COR-L47 (cell line): ENCODE measurements around the gene RAPGEF2.
"Not testable (repeated sequence)": the region's sequence is repeated elsewhere in the genome, so short reads cannot be mapped to it uniquely, and the experiment has no call there.

Experiments used
- DNase-seq: peaks from one replicate; lab custom pipeline; 2025; lab: John Stamatoyannopoulos, UW

Gene RAPGEF2

DNA sequence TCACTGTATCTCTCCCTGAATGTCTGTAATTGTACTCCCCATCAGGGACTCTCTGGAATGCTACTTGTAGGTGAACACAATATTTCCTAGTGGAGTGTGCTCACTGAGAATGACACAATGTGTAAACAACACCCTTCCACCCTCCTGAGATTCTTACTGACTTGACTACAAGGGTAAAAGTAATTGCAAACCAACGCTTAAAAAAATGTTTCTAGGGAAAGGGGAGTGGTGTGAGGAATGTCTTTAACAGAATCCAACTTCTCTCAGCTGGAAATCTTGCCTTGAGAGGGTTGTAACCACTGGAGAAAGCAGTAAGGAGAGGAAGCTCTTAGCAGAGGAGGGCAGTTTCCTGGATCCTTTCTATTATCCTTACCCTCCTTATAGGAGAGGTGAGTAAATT lies 5.1 kb upstream of the RAPGEF2 start:
- DNase-seq, result no peak

DNA sequence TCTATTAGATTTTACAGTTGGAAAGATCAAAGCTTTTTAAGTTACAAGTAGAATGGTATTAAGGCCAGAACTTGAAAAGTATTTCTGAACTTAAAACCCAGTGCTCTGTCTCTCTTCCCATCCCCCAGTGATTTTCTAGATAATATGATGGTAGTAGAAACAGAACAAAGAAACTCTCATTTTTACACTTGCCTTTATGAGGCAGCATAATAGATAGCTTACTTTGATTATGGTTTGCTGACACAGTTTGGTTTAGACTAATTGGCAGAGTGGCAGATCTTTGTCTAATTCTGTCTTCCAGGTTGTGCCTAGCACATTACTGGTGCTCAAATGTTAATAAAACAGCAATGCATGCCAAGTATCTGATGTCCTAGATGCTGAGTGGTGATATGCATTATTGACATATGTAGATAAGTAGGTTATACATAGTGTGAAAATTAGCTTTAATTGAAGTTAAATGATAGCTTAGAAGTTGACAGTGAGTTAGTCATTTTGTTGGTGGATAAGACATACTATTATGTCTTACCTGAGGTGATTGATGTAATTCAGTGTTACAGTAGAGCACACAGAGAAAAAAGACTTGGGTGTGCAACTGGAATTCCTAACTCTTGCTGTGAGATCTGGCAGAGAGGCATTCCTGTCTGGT lies 4.3 kb upstream of the RAPGEF2 start:
- DNase-seq, result peak; percentile 84

DNA sequence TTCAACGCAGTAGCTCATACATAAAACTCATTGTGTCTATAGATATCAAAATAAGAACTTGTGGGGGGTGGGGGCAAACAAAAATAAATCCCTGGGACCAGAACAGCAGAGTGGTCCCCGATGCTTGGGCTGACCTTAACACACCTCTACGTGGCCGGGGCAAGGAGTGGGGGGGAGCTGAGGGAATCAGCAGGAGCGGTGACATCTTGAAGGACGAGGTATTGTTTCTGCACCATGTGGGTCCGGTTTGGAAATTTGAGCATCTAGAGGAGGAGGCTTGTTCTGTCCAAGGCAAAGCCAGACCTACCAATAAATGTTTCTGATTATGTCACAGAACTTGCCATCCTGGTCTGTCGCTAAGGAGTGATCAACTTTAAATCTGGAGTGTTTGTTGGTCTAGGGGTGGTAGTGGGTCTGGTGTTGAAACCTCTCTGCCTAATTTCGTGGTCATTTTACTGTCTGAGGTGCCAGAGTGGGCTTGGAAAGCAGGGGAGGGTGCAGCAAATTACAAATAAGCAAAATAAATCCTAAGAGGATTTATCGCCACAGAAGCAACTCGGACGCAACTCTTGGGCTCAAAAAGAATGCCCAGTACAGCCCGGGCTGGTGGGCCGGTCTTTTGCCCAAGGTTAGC lies 774 bp upstream of the RAPGEF2 start:
- no peak for DNase-seq

- DNase-seq, result peak; percentile 48
Measured at GRCh38 chr4:159103384-159103990, 608 bp downstream of the RAPGEF2 start.

DNA sequence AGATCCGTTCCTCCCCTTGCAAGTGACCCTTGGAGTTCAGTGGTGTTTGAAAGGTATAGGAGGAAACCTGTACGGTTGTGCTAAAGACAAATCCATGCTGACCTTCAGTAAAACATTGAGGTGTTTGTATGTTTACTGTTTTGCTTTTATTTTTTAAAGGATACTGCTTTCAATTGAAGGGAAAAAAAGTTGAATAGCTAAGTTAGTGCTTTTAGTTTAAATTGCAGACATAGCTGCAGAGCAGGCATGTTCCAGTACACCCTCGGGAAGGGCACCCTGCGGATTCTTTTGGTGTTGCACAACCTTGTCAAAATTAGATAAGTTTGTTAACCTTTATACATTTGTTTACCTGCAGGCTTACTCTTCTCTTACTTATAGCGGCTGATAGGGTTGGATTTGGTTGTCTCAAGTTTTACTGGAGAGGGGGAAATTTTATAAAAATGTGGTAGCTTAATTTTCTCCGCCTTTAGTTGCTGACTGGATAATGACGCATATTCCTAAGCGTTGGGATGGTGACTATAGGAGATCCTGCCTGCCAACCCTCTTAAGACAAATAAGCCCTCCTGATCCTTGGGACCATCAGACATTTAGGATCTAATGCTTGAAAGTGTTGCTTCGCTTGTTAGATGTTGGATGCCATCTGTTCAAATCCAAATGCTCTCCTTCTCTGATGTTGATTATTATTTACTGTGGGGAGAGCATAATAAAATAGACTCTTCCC lies 2.0 kb downstream of the RAPGEF2 start:
- peak; percentile 24 for DNase-seq

DNA sequence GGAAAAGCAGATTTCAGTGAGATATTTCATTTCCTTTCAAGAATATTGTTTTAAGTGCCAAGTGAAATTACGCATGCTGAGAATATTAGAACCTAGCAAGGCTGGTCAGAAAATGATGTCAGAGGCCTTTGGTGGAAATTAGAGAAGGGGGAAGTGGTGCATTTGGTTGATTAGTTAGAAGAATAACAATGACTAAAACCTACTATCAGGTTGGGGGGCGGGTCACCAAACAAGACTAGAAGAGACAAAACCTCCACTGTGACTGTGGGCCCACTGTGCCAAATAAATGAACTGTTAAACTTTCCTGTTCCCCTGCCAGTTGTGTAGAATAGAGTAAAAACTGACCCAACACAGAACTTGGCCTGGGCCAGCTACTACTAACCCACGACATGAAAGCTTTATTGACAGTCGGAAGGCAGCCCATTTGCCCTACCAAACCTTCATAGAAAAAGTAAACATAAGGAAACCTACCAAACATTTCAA lies 2.9 kb downstream of the RAPGEF2 start:
- DNase-seq, result no peak

GRCh38 chr4:159106636-159107035 lies 3.8 kb downstream of the RAPGEF2 start:
- DNase-seq, result no peak

GRCh38 chr4:159107203-159107925 lies 4.5 kb downstream of the RAPGEF2 start:
- no peak for DNase-seq

DNA sequence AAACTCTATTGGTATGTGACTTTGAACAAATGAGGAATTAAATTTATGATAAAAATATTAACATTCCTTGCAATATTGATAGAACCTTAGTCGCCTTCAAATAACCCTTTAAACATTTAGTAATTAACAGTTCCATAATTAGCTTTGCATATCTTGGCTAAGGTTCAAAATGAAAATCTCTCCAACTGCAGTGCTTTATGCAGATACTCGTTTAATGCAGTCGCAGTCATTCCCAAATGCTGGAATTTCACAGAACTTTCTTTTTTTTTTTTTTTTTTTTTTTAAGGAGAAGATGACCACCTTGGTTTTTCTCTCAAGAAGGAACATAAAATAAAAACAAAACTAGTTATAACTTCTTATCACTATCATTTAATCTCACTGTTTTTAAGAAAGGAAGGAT lies 5.2 kb downstream of the RAPGEF2 start:
- no peak for DNase-seq

DNA sequence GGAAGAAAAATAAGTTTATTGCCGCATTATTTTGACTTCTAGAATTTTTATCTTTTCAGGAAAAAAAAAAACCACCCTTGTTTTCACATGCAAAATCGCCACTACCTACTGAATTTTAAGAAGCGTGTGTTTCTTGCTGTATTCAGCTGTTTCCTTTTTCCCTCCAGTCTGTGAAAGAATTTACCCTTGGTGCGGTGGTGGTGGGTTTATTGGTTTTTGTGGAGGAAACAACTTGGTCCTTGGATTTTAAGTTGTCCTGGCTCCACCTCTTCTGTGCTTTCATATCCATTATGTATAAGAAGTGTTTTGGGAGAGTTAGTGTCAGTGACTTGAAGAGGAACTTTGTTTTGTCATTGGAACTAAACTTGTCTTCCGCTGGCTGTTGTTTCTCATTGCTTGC lies 8.1 kb downstream of the RAPGEF2 start:
- no peak for DNase-seq

DNA sequence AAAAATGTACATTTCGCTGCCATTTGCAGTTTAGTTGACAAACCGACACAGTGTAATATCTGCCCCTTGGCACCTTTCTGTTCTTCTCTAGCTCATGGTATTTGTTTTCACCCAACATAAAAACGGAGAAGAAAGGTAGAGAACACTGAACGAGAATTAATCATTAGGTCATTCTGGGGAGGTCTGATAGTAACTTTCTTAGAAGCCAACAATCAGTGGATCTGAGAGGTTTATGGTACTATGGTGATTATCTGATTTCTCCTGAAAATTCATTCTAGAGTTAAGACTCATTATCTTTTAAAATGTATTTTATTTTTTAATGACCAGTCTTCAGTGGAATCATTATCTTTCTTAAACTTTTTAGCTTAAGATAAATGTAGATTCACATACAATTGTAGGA lies 8.5 kb downstream of the RAPGEF2 start:
- DNase-seq, result no peak

DNA sequence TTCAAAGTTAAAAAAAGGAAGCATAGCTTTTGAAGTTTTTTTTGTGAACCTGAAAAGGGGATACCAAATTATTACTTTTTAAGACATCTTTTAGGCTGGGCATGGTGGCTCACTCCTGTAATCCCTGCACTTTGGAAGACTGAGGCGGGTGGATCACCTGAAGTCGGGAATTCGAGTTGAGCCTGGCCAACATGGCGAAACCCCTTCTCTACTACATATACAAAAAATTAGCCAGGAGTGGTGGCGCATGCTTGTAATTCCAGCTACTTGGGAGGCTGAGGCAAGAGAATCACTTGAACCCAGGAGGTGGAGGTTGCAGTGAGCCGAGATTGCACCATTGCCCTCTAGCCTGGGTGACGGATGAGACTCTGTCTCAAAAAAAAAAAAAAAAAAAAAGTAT lies 10.5 kb downstream of the RAPGEF2 start:
- not testable (repeated sequence) for DNase-seq

- DNase-seq, result not testable (repeated sequence)
Measured at GRCh38 chr4:159116098-159116497, 13.2 kb downstream of the RAPGEF2 start.

DNA sequence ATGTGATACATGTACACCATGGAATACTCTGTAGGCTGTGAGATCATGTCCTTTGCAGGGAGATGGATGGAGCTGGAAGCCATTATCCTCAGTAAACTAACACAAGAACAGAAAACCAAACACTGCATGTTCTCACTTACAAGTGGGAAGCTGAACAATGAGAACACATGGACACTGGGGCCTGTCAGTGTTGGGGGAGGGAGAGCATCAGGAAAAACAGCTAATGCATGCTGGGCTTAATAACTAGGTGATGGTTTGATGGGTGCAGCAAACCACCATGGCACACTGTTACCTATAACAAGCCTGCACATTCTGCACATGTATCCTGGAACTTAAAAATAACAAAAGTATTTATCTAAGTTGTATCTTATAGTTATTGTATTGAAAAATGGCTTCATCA lies 13.8 kb downstream of the RAPGEF2 start:
- not testable (repeated sequence) for DNase-seq

DNA sequence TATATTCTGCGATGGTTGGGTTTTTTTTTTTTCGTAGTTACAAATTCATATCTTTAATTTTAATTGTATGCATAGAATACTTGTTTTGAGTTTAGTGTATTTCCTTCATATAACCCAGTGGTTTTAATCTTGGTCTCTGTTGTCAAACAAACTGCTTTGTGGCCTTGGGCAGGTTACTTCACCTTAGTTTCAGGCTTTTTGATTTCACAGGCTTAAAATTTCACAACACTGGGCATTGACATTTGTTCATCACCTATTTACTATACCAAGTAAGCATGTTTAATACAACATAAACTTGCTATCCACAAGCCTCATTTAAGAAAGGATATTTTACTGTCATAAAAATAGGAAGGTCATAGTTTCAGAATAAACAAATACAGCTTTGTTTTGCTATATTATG lies 14.7 kb downstream of the RAPGEF2 start:
- no peak for DNase-seq

DNA sequence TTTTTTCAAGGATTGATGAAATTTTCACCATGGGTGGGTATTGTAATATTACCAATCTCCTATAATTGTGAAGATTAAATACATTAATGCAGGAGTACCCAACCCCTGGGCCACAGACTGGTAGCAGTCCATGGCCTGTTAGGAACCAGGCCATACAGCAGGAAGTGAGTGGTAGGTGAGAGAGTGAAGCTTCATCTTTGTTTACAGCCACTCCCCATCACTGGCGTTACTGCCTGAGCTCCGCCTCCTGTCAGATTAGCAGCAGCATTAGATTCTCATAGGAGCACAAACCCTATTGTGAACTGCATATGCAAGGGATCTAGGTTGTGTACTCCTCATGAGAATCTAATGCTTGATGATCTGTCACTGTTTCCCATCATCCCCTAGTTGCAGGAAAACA lies 15.1 kb downstream of the RAPGEF2 start:
- no peak for DNase-seq

- DNase-seq, result no peak
Measured at GRCh38 chr4:159121371-159121770, 18.5 kb downstream of the RAPGEF2 start.

DNA sequence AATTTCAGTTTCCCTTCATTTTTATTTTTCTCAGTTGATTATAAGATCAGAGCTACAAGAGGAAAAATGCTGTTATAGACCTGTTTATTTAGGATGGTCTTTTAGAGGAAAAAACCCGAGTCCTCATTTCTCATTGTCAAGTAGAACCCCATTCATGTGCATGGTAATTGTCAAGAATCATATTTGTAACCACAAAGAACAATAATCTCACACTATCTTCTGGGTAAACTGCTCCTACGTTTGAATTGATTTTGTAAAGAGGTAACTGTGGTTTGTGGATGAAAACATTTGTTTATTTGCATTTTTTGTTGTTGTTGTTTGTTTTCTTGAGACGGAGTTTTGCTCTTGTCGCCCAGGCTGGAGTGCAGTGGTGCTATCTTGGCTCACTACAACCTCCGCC lies 23.8 kb downstream of the RAPGEF2 start:
- DNase-seq, result no peak

- no peak for DNase-seq
Measured at GRCh38 chr4:159127745-159128518, 25.1 kb downstream of the RAPGEF2 start.

- no peak for DNase-seq
Measured at GRCh38 chr4:159129814-159130550, 27.1 kb downstream of the RAPGEF2 start.

- no peak for DNase-seq
Measured at GRCh38 chr4:159131564-159131963, 28.7 kb downstream of the RAPGEF2 start.
